D721Med (cell line): ENCODE results near the gene RILP.

ENCODE experiments used
- DNase-seq: peaks from one replicate; pipeline ENCODE4 v3.0.0; 2011; ENCODE audit warnings: low spot score; ENCODE audit not compliant: insufficient read length
- FAIRE-seq: peaks from 2 replicates; lab custom pipeline; 2011; peaks lifted over from hg19 to GRCh38; lab: Jason Lieb, UNC
- CTCF ChIP-seq: IDR thresholded peaks from 2 replicates; pipeline ENCODE4 v1.5.1; 2012; ENCODE audit warnings: mild to moderate bottlenecking, control low read depth; ENCODE audit not compliant: insufficient read depth; ENCODE audit errors: missing control alignments

The RILP gene

GRCh38 chr17:1607971-1608320, 41.7 kb downstream of the RILP start:
- FAIRE-seq, result no peak
- no peak for DNase-seq
- TF ChIP-seq CTCF, result no peak

- no peak for FAIRE-seq
- no peak for TF ChIP-seq CTCF
- no peak for DNase-seq
Measured at GRCh38 chr17:1606352-1606985, 43.2 kb downstream of the RILP start.

GRCh38 chr17:1605681-1606351, 43.9 kb downstream of the RILP start:
- DNase-seq, result no peak
- no peak for FAIRE-seq
- TF ChIP-seq CTCF, result no peak

- TF ChIP-seq CTCF, result no peak
- FAIRE-seq, result no peak
- DNase-seq, result no peak
Measured at GRCh38 chr17:1604831-1605528, 44.7 kb downstream of the RILP start.

GRCh38 chr17:1601571-1601970, 48.1 kb downstream of the RILP start:
- no peak for DNase-seq
- no peak for FAIRE-seq
- TF ChIP-seq CTCF, result no peak

GRCh38 chr17:1598399-1599095, 51.1 kb downstream of the RILP start:
- FAIRE-seq (no peak), DNase-seq (no peak)
- no peak for TF ChIP-seq CTCF
